Measurements from ENCODE around the gene TRIM24. TPM values are rescaled to one million over a fixed set of nuclear protein-coding genes. Genes with fewer than 3 reads are reported as not detected.

TRIM24 gene
- total RNA-seq, 1 donor from 2014 or later: 14.3 TPM

DNA sequence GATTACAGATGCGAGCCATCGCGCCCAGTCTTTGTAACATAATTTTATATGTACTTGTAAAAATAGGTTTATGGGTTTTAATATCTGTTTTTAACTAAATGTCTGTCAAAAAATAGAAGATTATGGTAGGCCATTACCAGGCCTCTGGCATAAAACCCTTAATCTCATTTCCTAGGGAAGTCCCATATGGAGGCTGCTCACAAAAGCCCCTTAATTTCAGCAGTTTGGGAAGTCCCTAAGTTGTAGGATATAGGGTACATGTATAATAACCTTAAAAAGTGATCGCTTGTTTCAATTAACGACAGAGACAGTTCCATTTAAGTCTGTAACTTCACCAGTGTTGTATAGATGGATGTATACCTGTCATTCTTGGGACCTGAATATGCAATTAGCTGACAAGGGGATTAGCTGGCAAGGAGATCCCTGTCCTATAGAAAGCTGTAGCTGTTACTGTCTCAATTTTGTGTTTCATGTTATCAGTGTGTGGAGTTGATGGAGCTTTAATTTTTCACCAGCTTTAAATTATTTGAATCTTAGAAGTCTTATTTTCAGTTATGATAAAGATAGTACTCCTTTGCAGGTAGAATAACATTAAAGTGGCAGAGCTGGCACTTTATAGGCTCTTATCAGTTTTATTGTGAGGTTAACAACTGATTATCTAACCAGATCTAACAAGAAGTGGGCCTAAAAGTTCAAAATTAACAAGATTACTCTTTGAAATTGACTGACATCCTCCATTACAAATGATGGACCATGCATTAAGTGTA is 10.5 kb downstream of the TRIM24 start:
- Mint-ChIP-seq H3K27ac (no peak overlapping the region), H3K4me1 (peaks cover 7% of the 10 kb centered on the region), H3K27me3 (no peaks in the 10 kb centered on the region), H3K4me3 (no peak overlapping the region), H3K36me3 (ENCODE audit: low read depth) (no peaks in the 10 kb centered on the region), H3K9me3 (no peaks in the 10 kb centered on the region)
- POLR2A ChIA-PET: no interaction called here
- CTCF ChIA-PET: no interaction called here
- ATAC-seq (ENCODE audit: low read depth) (no peak), DNase-seq (no peak)
- intact Hi-C loops (cut with micrococcal nuclease): no loop called here
- TF ChIP-seq, protein P1, sequence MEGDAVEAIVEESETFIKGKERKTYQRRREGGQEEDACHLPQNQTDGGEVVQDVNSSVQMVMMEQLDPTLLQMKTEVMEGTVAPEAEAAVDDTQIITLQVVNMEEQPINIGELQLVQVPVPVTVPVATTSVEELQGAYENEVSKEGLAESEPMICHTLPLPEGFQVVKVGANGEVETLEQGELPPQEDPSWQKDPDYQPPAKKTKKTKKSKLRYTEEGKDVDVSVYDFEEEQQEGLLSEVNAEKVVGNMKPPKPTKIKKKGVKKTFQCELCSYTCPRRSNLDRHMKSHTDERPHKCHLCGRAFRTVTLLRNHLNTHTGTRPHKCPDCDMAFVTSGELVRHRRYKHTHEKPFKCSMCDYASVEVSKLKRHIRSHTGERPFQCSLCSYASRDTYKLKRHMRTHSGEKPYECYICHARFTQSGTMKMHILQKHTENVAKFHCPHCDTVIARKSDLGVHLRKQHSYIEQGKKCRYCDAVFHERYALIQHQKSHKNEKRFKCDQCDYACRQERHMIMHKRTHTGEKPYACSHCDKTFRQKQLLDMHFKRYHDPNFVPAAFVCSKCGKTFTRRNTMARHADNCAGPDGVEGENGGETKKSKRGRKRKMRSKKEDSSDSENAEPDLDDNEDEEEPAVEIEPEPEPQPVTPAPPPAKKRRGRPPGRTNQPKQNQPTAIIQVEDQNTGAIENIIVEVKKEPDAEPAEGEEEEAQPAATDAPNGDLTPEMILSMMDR (IDR thresholded peaks at IDR 0.05): no peak

DNA sequence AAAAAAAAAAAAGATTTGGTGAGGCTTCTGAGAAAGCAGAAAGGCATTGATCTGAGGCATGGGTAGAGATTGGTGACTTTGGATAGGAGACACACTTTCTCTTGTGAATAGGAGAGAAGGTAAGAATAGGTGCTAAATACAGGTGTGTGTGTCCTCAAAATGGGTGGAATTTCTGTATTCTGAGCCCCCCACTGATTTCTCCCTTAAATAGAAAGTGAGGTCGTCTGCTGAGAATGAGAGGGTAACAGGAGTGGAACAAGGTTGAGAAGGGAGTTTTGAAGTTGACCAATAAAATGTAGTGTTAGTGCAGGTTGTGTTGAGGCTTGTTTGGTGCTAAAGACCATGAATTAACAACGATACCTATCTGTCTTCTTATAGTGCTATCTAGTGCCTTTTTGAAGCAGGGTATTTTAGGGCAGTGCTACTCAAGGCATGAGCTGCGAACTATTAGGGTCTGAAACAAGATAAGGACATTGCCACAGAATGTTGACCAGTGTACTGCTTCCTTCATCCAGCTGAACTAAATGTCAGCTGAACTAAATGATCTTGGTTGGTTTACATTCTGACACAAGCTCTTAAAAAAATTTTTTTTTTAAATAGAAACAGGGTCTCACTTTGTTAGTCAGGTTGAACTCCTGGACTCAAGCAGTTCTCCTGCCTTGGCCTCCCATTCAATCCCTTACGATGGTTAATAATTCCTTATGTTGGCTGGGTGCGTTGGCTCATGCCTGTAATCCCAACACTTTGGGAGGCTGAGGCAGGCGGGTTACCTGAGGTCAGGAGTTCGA is 12.4 kb downstream of the TRIM24 start:
- Mint-ChIP-seq H3K4me3 (no peak overlapping the region), H3K4me1 (peaks cover 7% of the 10 kb centered on the region), H3K9me3 (no peaks in the 10 kb centered on the region), H3K36me3 (ENCODE audit: low read depth) (no peaks in the 10 kb centered on the region), H3K27me3 (no peaks in the 10 kb centered on the region), H3K27ac (no peak overlapping the region)
- POLR2A ChIA-PET: no interaction called here
- TF ChIP-seq, protein P1 (IDR thresholded peaks at IDR 0.05): no peak
- CTCF ChIA-PET: no interaction called here
- DNase-seq (no peak), ATAC-seq (ENCODE audit: low read depth) (no peak)
- intact Hi-C loops (cut with micrococcal nuclease): no loop called here

DNA sequence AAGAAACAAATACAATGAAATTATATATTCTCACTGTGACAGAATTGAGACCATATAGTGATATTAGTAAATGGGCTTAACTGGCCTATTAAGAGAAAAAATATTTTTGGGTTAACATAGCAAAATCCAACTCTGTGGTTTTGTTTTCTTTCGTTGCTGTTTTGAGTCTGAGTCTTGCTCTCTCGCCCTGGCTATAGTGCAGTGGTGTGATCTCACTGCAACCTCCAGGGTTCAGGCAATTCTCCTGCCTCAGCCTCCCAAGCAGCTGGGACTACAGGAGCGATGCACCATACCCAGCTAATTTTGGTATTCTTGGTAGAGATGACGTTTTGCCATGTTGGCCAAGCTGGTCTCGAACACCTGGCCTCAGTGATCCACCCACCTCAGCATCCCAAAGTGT is 15.3 kb downstream of the TRIM24 start:
- ChIA-PET POLR2A (no interaction called here), CTCF (no interaction called here)
- DNase-seq: no peak
- Mint-ChIP-seq H3K27ac (no peak overlapping the region), H3K9me3 (no peaks in the 10 kb centered on the region), H3K36me3 (ENCODE audit: low read depth) (no peaks in the 10 kb centered on the region), H3K27me3 (no peaks in the 10 kb centered on the region), H3K4me3 (no peak overlapping the region), H3K4me1 (peaks cover 17% of the 10 kb centered on the region)
- intact Hi-C loops (cut with micrococcal nuclease): no loop called here
- TF ChIP-seq, protein P1 (IDR thresholded peaks at IDR 0.05): no peak
- ATAC-seq (ENCODE audit: low read depth): no peak

DNA sequence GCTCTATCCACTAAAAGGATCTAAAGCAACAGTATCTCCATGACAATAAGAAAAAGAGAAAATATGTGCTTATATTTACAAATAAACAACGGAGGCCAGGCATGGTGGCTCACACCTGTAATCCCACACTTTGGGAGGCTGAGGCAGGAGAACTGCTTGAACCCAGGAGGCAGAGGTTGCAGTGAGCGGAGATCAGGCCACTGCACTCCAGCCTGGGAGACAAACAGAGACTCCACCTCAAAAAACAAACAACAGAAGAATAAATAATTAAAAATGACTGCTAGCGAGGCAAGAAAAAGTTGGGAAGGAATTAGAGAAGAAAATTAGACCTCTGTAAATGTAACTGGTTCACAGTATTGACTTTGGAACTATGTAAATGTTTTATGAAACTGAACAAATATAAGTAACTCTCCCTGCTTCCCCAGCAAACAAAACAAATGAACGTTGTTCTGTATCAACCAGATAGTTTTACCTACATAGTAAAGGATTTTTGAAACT is 17.1 kb downstream of the TRIM24 start:
- H3K27me3 Mint-ChIP-seq: no peaks in the 10 kb centered on the region
- no peak overlapping the region for H3K4me3 Mint-ChIP-seq
- DNase-seq (no peak), ATAC-seq (ENCODE audit: low read depth) (no peak)
- H3K36me3 Mint-ChIP-seq (ENCODE audit: low read depth): no peaks in the 10 kb centered on the region
- TF ChIP-seq, protein P1 (IDR thresholded peaks at IDR 0.05): no peak
- CTCF ChIA-PET: no interaction called here
- H3K4me1 Mint-ChIP-seq: peaks cover 27% of the 10 kb centered on the region
- no peak overlapping the region for H3K27ac Mint-ChIP-seq
- intact Hi-C loops (cut with micrococcal nuclease): no loop called here
- POLR2A ChIA-PET: no interaction called here
- no peaks in the 10 kb centered on the region for H3K9me3 Mint-ChIP-seq

DNA sequence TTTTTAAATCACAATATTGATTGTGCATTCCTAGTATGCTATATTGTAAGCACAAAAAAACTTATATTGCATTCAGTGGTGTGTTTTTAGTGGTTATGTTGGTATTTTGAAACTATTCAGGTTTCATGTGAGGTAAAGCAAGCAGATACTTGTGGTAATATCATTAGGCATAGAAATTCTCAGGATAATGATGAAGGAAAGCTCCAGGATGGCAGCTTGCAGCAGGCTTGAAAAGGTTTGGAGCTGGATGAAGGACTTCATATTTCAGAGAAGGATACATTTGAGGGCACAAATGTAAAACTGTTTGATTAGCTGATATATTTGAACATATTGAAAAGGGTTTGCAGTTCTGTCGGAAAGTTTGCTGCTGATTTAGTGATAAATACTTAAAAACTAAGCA is 17.5 kb downstream of the TRIM24 start:
- intact Hi-C loops (cut with micrococcal nuclease): no loop called here

More for the DNA sequence above, 17.5 kb downstream of the TRIM24 start:
- no peaks in the 10 kb centered on the region for H3K36me3 Mint-ChIP-seq (ENCODE audit: low read depth)
- TF ChIP-seq, protein P1 (IDR thresholded peaks at IDR 0.05): no peak
- peaks cover 29% of the 10 kb centered on the region for H3K4me1 Mint-ChIP-seq
- no peaks in the 10 kb centered on the region for H3K9me3 Mint-ChIP-seq
- no peak overlapping the region for H3K4me3 Mint-ChIP-seq
- POLR2A ChIA-PET: no interaction called here
- DNase-seq (no peak), ATAC-seq (ENCODE audit: low read depth) (no peak)
- H3K27ac Mint-ChIP-seq: no peak overlapping the region
- CTCF ChIA-PET: no interaction called here
- no peaks in the 10 kb centered on the region for H3K27me3 Mint-ChIP-seq
